ENCODE measurements around the gene LPCAT4.

The LPCAT4 gene

DNA sequence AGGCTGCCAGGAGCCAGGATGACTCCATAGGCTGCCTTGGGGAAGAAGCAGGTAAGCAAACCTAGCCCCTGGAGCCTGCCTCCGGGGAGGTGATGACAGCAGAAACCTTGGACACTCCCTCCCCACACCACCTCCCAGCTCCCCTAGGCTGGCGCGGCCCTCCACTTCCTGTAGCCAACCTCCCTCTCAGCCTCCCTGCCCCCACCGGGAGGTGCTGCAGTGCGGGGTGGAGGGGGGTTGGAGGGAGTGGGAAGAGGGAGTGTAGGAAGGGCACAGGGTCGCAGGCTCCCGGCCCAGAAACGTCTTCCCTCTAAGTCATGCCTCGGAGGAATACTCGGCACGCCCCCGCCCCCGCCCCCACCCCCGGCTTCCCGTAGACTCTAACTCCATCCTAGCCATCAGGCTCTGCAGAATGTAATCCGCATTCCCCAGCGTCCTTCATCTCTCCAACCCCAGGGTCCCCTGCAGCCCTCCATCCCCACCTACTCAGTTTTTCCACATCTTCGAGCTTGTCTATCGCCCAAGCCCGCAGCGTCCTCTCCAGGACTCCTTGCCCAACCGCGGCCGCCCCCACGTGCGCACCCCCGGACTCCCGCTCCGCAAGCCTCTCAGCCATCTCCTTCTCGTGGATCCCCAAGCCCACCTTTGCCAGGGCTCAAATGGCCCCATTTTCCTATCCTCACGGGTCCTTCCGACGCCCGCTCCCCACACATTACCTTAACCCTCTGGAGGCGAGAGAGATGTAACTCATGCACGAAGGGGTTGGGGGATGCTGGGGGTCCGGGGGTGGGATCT is 528 bp downstream of the LPCAT4 start:
- Histone ChIP-seq H3K4me1 (ENCODE audit: control insufficient read depth in 1 of 2, insufficient read depth in 2 of 2, low read length in 2 of 2) (peaks cover 9 to 17% of the 10 kb centered on the region in 2 experiments), H3K14ac (ENCODE audit: low read length) (peak overlapping the region; percentile 65), H4K8ac (ENCODE audit: low read depth, low read length) (peak overlapping the region; percentile 72), H4K12ac (ENCODE audit: low read depth, low read length) (no peak overlapping the region), H3K4me3 (ENCODE audit: low read depth, low read length) (peak overlapping the region; percentile 86), H3K9me3 (ENCODE audit: insufficient read depth, low read depth, low read length) (no peaks in the 10 kb centered on the region), H3K79me1 (ENCODE audit: low read length) (peaks cover 10% of the 10 kb centered on the region), H3K18ac (ENCODE audit: low read length) (peak overlapping the region; percentile 40), H2BK120ac (ENCODE audit: insufficient read depth, low read length, poor library complexity) (peak overlapping the region; percentile 14), H3K9ac (ENCODE audit: low read length) (peak overlapping the region; percentile 85), H2BK5ac (ENCODE audit: low read depth, low read length, poor library complexity) (peak overlapping the region; percentile 18), H3K79me2 (ENCODE audit: control insufficient read depth, insufficient read depth, low read length, poor library complexity) (peaks cover 6% of the 10 kb centered on the region), H2AK5ac (ENCODE audit: low read length) (no peak overlapping the region), H3K4ac (ENCODE audit: low read depth, low read length) (no peak overlapping the region), H3K4me2 (ENCODE audit: low read length) (peak overlapping the region; percentile 98), H3K27ac (ENCODE audit: low read depth, low read length) (peak overlapping the region; percentile 82), H3K27me3 (ENCODE audit: insufficient read depth, low read length) (no peaks in the 10 kb centered on the region), H4K91ac (ENCODE audit: low read depth, low read length) (peak overlapping the region; percentile 79), H2BK12ac (ENCODE audit: low read length) (no peak overlapping the region), H3K23ac (ENCODE audit: low read length) (no peak overlapping the region), H2AFZ (ENCODE audit: insufficient read depth, low read length, poor library complexity) (peak overlapping the region; percentile 28), H3K36me3 (ENCODE audit: control insufficient read depth in 1 of 2, insufficient read depth in 2 of 2, low read length in 2 of 2) (peaks cover 10 to 21% of the 10 kb centered on the region in 2 experiments)
- no CpG with 5 or more reads among the region's 37 CpGs for WGBS (ENCODE audit: extremely low coverage, insufficient coverage, insufficient read length)
- DNase-seq = peak; percentile 87

GRCh38 chr15:34365836-34366235 is 1.2 kb downstream of the LPCAT4 start:
- no CpG with 5 or more reads among the region's 5 CpGs for WGBS (ENCODE audit: extremely low coverage, insufficient coverage, insufficient read length)

GRCh38 chr15:34365091-34365825 is 1.7 kb downstream of the LPCAT4 start:
- WGBS (ENCODE audit: extremely low coverage, insufficient coverage, insufficient read length) = no CpG with 5 or more reads among the region's 16 CpGs

More at GRCh38 chr15:34365836-34366235, 1.2 kb downstream of the LPCAT4 start:
- no peak for DNase-seq
- no peaks in the 10 kb centered on the region for H3K27me3 ChIP-seq (ENCODE audit: insufficient read depth, low read length)
- peaks cover 14 to 24% of the 10 kb centered on the region in 2 experiments for H3K36me3 ChIP-seq (ENCODE audit: control insufficient read depth in 1 of 2, insufficient read depth in 2 of 2, low read length in 2 of 2)
- no peak overlapping the region for H3K4ac ChIP-seq (ENCODE audit: low read depth, low read length)
- H4K8ac ChIP-seq (ENCODE audit: low read depth, low read length) = no peak overlapping the region
- no peak overlapping the region for H2BK120ac ChIP-seq (ENCODE audit: insufficient read depth, low read length, poor library complexity)
- no peak overlapping the region for H3K9ac ChIP-seq (ENCODE audit: low read length)
- H3K4me3 ChIP-seq (ENCODE audit: low read depth, low read length) = peak overlapping the region; percentile 86
- no peak overlapping the region for H3K14ac ChIP-seq (ENCODE audit: low read length)
- peaks cover 6% of the 10 kb centered on the region for H3K79me2 ChIP-seq (ENCODE audit: control insufficient read depth, insufficient read depth, low read length, poor library complexity)
- peaks cover 10% of the 10 kb centered on the region for H3K79me1 ChIP-seq (ENCODE audit: low read length)
- no peak overlapping the region for H2BK12ac ChIP-seq (ENCODE audit: low read length)
- H2BK5ac ChIP-seq (ENCODE audit: low read depth, low read length, poor library complexity) = no peak overlapping the region
- H3K27ac ChIP-seq (ENCODE audit: low read depth, low read length) = no peak overlapping the region
- peak overlapping the region; percentile 38 for H3K18ac ChIP-seq (ENCODE audit: low read length)
- no peaks in the 10 kb centered on the region for H3K9me3 ChIP-seq (ENCODE audit: insufficient read depth, low read depth, low read length)
- H3K4me1 ChIP-seq (ENCODE audit: control insufficient read depth in 1 of 2, insufficient read depth in 2 of 2, low read length in 2 of 2) = peaks cover 12 to 20% of the 10 kb centered on the region in 2 experiments
- no peak overlapping the region for H2AFZ ChIP-seq (ENCODE audit: insufficient read depth, low read length, poor library complexity)
- H4K12ac ChIP-seq (ENCODE audit: low read depth, low read length) = no peak overlapping the region
- H3K4me2 ChIP-seq (ENCODE audit: low read length) = peak overlapping the region; percentile 98
- H4K91ac ChIP-seq (ENCODE audit: low read depth, low read length) = no peak overlapping the region
- peak overlapping the region; percentile 22 for H3K23ac ChIP-seq (ENCODE audit: low read length)
- H2AK5ac ChIP-seq (ENCODE audit: low read length) = peak overlapping the region; percentile 32

GRCh38 chr15:34364041-34364440 is 3.0 kb downstream of the LPCAT4 start:
- Histone ChIP-seq H3K4me1 (ENCODE audit: control insufficient read depth in 1 of 2, insufficient read depth in 2 of 2, low read length in 2 of 2) (peaks cover 17 to 21% of the 10 kb centered on the region in 2 experiments), H3K23ac (ENCODE audit: low read length) (no peak overlapping the region), H4K12ac (ENCODE audit: low read depth, low read length) (no peak overlapping the region), H4K91ac (ENCODE audit: low read depth, low read length) (no peak overlapping the region), H3K36me3 (ENCODE audit: control insufficient read depth in 1 of 2, insufficient read depth in 2 of 2, low read length in 2 of 2) (peaks cover 23 to 33% of the 10 kb centered on the region in 2 experiments), H3K18ac (ENCODE audit: low read length) (no peak overlapping the region), H2AK5ac (ENCODE audit: low read length) (no peak overlapping the region), H3K4me3 (ENCODE audit: low read depth, low read length) (no peak overlapping the region), H3K9ac (ENCODE audit: low read length) (no peak overlapping the region), H2AFZ (ENCODE audit: insufficient read depth, low read length, poor library complexity) (no peak overlapping the region), H3K4ac (ENCODE audit: low read depth, low read length) (no peak overlapping the region), H2BK120ac (ENCODE audit: insufficient read depth, low read length, poor library complexity) (no peak overlapping the region), H3K79me1 (ENCODE audit: low read length) (peaks cover 13% of the 10 kb centered on the region), H3K9me3 (ENCODE audit: insufficient read depth, low read depth, low read length) (no peaks in the 10 kb centered on the region), H2BK12ac (ENCODE audit: low read length) (no peak overlapping the region), H4K8ac (ENCODE audit: low read depth, low read length) (no peak overlapping the region), H3K14ac (ENCODE audit: low read length) (no peak overlapping the region), H2BK5ac (ENCODE audit: low read depth, low read length, poor library complexity) (no peak overlapping the region), H3K27ac (ENCODE audit: low read depth, low read length) (no peak overlapping the region), H3K4me2 (ENCODE audit: low read length) (no peak overlapping the region), H3K79me2 (ENCODE audit: control insufficient read depth, insufficient read depth, low read length, poor library complexity) (peaks cover 6% of the 10 kb centered on the region), H3K27me3 (ENCODE audit: insufficient read depth, low read length) (no peaks in the 10 kb centered on the region)
- no peak for DNase-seq
- WGBS (ENCODE audit: extremely low coverage, insufficient coverage, insufficient read length) = no CpG with 5 or more reads among the region's 8 CpGs

More at GRCh38 chr15:34365091-34365825, 1.7 kb downstream of the LPCAT4 start:
- Histone ChIP-seq H4K8ac (ENCODE audit: low read depth, low read length) (no peak overlapping the region), H3K9ac (ENCODE audit: low read length) (no peak overlapping the region), H3K79me1 (ENCODE audit: low read length) (peaks cover 10% of the 10 kb centered on the region), H2AK5ac (ENCODE audit: low read length) (peak overlapping the region; percentile 32), H2BK120ac (ENCODE audit: insufficient read depth, low read length, poor library complexity) (no peak overlapping the region), H2BK12ac (ENCODE audit: low read length) (no peak overlapping the region), H3K4ac (ENCODE audit: low read depth, low read length) (no peak overlapping the region), H3K4me3 (ENCODE audit: low read depth, low read length) (no peak overlapping the region), H4K12ac (ENCODE audit: low read depth, low read length) (no peak overlapping the region), H4K91ac (ENCODE audit: low read depth, low read length) (no peak overlapping the region), H2BK5ac (ENCODE audit: low read depth, low read length, poor library complexity) (no peak overlapping the region), H3K14ac (ENCODE audit: low read length) (no peak overlapping the region), H3K4me1 (ENCODE audit: control insufficient read depth in 1 of 2, insufficient read depth in 2 of 2, low read length in 2 of 2) (peaks cover 12 to 18% of the 10 kb centered on the region in 2 experiments), H3K18ac (ENCODE audit: low read length) (peak overlapping the region; percentile 38), H3K27ac (ENCODE audit: low read depth, low read length) (no peak overlapping the region), H3K23ac (ENCODE audit: low read length) (peak overlapping the region; percentile 22), H3K27me3 (ENCODE audit: insufficient read depth, low read length) (no peaks in the 10 kb centered on the region), H3K79me2 (ENCODE audit: control insufficient read depth, insufficient read depth, low read length, poor library complexity) (peaks cover 6% of the 10 kb centered on the region), H2AFZ (ENCODE audit: insufficient read depth, low read length, poor library complexity) (no peak overlapping the region), H3K9me3 (ENCODE audit: insufficient read depth, low read depth, low read length) (no peaks in the 10 kb centered on the region), H3K4me2 (ENCODE audit: low read length) (peak overlapping the region; percentile 98), H3K36me3 (ENCODE audit: control insufficient read depth in 1 of 2, insufficient read depth in 2 of 2, low read length in 2 of 2) (peaks cover 14 to 24% of the 10 kb centered on the region in 2 experiments)
- no peak for DNase-seq
